Measurements from ENCODE around the gene PHF12.

DNA sequence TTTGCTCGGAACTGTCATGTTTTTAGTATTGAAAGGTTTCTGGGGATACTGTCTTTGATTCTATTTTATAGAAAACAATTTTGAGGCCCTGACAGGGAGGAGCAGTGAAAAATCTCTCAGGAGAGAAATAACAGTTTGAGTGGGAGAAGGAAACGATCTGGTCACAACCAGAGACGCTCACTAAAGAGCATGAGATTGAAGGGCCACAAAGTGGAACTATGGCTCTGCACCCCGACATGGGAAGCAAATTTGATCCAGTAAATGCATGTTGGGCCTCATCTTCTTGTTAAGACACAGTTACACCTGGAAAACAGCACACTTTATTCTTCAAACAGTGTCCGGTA, 96.0 kb downstream of the PHF12 start:
- TF ChIP-seq, protein P1, sequence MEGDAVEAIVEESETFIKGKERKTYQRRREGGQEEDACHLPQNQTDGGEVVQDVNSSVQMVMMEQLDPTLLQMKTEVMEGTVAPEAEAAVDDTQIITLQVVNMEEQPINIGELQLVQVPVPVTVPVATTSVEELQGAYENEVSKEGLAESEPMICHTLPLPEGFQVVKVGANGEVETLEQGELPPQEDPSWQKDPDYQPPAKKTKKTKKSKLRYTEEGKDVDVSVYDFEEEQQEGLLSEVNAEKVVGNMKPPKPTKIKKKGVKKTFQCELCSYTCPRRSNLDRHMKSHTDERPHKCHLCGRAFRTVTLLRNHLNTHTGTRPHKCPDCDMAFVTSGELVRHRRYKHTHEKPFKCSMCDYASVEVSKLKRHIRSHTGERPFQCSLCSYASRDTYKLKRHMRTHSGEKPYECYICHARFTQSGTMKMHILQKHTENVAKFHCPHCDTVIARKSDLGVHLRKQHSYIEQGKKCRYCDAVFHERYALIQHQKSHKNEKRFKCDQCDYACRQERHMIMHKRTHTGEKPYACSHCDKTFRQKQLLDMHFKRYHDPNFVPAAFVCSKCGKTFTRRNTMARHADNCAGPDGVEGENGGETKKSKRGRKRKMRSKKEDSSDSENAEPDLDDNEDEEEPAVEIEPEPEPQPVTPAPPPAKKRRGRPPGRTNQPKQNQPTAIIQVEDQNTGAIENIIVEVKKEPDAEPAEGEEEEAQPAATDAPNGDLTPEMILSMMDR (IDR thresholded peaks at IDR 0.05) = no peak
- TF ChIP-seq POLR2A (IDR thresholded peaks at IDR 0.05) (no peak), EP300 (IDR thresholded peaks at IDR 0.05) (no peak)
